ENCODE measurements around the gene GNG2. TPM values are rescaled to one million over a fixed set of nuclear protein-coding genes. Genes with fewer than 3 reads are reported as not detected.
A peak's percentile ranks its signal among the peaks of the same experiment; 100 is the strongest.

Gene GNG2
- total RNA-seq, 4 donors from 2014 or later = 3.6 to 8.1 (median 7.2) TPM

DNA sequence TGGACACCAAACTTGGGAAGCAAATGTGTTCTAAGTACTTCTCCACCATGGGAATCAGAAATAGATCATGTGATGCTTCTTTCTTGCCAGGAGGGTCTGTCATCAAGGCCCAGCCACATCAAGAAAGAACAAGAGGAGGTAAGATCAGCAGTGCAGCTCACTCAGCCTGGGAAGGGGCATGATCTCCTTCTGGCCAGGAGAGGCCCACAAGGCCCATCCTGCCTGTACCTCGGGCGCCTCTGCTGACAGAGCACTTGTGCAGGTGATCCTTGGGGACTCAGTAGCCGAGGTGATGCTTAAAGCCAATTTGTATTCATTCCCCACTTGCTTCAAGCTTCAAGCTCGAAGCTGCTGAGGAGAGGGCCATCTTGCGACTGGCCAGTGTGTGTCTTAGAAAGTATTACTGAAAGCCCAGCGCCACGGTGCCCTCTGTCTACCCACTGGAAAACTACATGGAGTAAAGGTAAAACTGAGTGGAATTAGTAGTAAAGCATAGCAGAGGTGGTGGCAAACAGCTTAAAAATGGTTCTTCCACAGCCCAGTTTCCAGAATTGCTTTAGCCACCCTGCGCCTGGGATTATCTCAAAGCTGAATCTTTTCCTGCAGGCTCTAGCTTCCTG, 155.1 kb downstream of the GNG2 start:
- H3K36me3 ChIP-seq = peaks cover 13% of the 10 kb centered on the region
- WGBS = 94% methylated on average over 7 of the region's 8 CpGs
- H3K4me3 ChIP-seq = no peak overlapping the region
- H3K27me3 ChIP-seq = no peaks in the 10 kb centered on the region
- H3K27ac ChIP-seq = no peak overlapping the region
- H3K9me3 ChIP-seq = no peaks in the 10 kb centered on the region
- TF ChIP-seq, protein P1, sequence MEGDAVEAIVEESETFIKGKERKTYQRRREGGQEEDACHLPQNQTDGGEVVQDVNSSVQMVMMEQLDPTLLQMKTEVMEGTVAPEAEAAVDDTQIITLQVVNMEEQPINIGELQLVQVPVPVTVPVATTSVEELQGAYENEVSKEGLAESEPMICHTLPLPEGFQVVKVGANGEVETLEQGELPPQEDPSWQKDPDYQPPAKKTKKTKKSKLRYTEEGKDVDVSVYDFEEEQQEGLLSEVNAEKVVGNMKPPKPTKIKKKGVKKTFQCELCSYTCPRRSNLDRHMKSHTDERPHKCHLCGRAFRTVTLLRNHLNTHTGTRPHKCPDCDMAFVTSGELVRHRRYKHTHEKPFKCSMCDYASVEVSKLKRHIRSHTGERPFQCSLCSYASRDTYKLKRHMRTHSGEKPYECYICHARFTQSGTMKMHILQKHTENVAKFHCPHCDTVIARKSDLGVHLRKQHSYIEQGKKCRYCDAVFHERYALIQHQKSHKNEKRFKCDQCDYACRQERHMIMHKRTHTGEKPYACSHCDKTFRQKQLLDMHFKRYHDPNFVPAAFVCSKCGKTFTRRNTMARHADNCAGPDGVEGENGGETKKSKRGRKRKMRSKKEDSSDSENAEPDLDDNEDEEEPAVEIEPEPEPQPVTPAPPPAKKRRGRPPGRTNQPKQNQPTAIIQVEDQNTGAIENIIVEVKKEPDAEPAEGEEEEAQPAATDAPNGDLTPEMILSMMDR (IDR thresholded peaks at IDR 0.05) = peak in 1 of 2 donors; percentile 31
- no peak for TF ChIP-seq EP300 (IDR thresholded peaks at IDR 0.05)
- TF ChIP-seq POLR2A (IDR thresholded peaks at IDR 0.05) = no peak
- H3K4me1 ChIP-seq = peaks cover 11% of the 10 kb centered on the region
- DNase-seq (ENCODE audit: low spot score in 2 of 2) = no peak

DNA sequence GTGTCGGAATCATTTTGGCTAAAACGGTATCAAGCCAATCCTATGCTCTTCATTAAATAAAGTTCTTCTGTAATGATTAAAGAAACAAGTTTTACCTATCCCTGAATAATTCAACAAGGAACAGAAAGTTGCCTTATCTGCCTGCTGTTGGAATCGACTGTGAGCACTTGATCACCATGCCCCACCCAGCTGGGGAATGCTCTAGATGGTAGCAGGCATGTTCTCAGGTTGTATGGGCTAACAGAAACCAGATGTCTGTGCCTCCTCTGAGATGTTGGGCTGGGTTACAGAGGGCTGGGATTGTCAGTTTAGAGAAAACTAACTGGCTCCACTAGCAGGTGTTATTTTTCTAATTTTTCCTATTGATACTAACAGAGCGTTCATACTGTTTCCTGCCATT, 157.8 kb downstream of the GNG2 start:
- no peak for DNase-seq (ENCODE audit: low spot score in 2 of 2)
- Histone ChIP-seq H3K4me1 (peaks cover 8% of the 10 kb centered on the region), H3K9me3 (no peaks in the 10 kb centered on the region), H3K36me3 (no peaks in the 10 kb centered on the region), H3K4me3 (no peak overlapping the region), H3K27me3 (no peaks in the 10 kb centered on the region), H3K27ac (no peak overlapping the region)
- TF ChIP-seq, protein P1 (IDR thresholded peaks at IDR 0.05) = no peak
- TF ChIP-seq POLR2A (IDR thresholded peaks at IDR 0.05) = no peak
- no peak for TF ChIP-seq POLR2AphosphoS5 (IDR thresholded peaks at IDR 0.05)
- TF ChIP-seq EP300 (IDR thresholded peaks at IDR 0.05) = no peak
- WGBS = 56% methylated on average over 4 of the region's 4 CpGs

DNA sequence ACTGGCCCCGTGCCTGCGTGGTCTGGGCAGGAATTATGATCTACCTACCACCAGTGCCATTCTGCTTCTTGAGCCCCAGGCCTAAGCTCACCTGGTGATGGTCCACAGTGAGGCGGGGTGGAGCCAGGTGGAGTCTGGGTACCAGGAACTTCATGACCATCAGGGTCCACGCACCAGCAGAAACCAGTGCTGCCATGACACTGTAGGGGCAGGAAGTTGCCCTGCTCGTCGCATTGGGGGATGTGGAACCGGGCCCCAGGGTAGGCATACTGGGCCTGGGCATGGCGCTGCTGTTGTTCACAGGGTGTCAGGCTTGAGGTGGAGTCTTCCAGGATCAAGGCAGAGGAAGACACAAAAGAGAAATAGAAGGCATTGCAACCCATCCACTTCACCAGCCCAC, 158.6 kb downstream of the GNG2 start:
- no peak overlapping the region for H3K27ac ChIP-seq
- WGBS = 94% methylated on average over 8 of the region's 8 CpGs
- no peak for DNase-seq (ENCODE audit: low spot score in 2 of 2)
- no peak for TF ChIP-seq POLR2AphosphoS5 (IDR thresholded peaks at IDR 0.05)
- no peak for TF ChIP-seq POLR2A (IDR thresholded peaks at IDR 0.05)
- TF ChIP-seq, protein P1 (IDR thresholded peaks at IDR 0.05) = no peak
- TF ChIP-seq EP300 (IDR thresholded peaks at IDR 0.05) = no peak
- no peaks in the 10 kb centered on the region for H3K9me3 ChIP-seq
- H3K36me3 ChIP-seq = no peaks in the 10 kb centered on the region
- no peaks in the 10 kb centered on the region for H3K27me3 ChIP-seq
- no peak overlapping the region for H3K4me3 ChIP-seq
- peaks cover 12% of the 10 kb centered on the region for H3K4me1 ChIP-seq

Other genes with a start within 250 kb of the GNG2 start
- 100 to 1,000 TPM in 2 of 4 donors, 10 to 100 TPM in 2; 88.3 to 165 (median 119) TPM for gene FRMD6, start 208.7 kb upstream of the GNG2 start, total RNA-seq
- gene RTRAF, start 128.9 kb downstream of the GNG2 start, total RNA-seq = 10 to 100 TPM; 28.2 to 63.5 (median 54.4) TPM
- 1 to 10 TPM; 1.0 to 4.3 (median 2.6) TPM for gene NID2, start 208.4 kb downstream of the GNG2 start, total RNA-seq

All from suprapubic skin (tissue), 4 donors.